Kidney (tissue), 14 donors: ENCODE measurements around the gene RHOG. TPM values are rescaled to one million over a fixed set of nuclear protein-coding genes. Genes with fewer than 3 reads are reported as not detected.

Experiments used
- DNase-seq, 5 donors: peaks; one replicate each; pipeline ENCODE4 v3.0.0-alpha.2; 2013 to 2020
- FAIRE-seq: peaks from 2 replicates; lab custom pipeline; 2012; peaks lifted over from hg19 to GRCh38; lab: Jason Lieb, UNC
- H3K27ac ChIP-seq, 2 donors: one replicate each; pipeline ENCODE4 v1.7.0; 2013; ENCODE audit warnings: low read depth in 2 of 2, low read length in 2 of 2, inconsistent platforms in 1 of 2
- H3K27me3 ChIP-seq: one replicate; pipeline ENCODE4 v1.7.1; 2013; ENCODE audit warnings: low read length, inconsistent platforms; ENCODE audit not compliant: control insufficient read depth, insufficient read depth
- H3K36me3 ChIP-seq, 3 donors: one replicate each; pipeline versions ENCODE4 v1.7.0 to v1.7.1; 2013; ENCODE audit warnings: low read length in 3 of 3, control low read depth in 1 of 3, inconsistent platforms in 1 of 3; ENCODE audit not compliant: insufficient read depth in 3 of 3, control insufficient read depth in 2 of 3
- H3K4me1 ChIP-seq, 3 donors: one replicate each; pipeline versions ENCODE4 v1.7.0 to v1.7.1; 2013; ENCODE audit warnings: low read length in 3 of 3, inconsistent platforms in 1 of 3, low read depth in 1 of 3; ENCODE audit not compliant: control insufficient read depth in 2 of 3, insufficient read depth in 2 of 3
- H3K4me3 ChIP-seq, 3 donors: one replicate each; pipeline versions ENCODE4 v1.7.0 to v1.8.1; 2013; ENCODE audit warnings: low read length in 3 of 3, control low read depth in 1 of 3, inconsistent platforms in 1 of 3
- H3K9ac ChIP-seq, 3 donors: one replicate each; pipeline versions ENCODE4 v1.7.0 to v1.7.1; 2013; ENCODE audit warnings: low read length in 3 of 3, control low read depth in 1 of 3, inconsistent platforms in 1 of 3
- H3K9me3 ChIP-seq, 3 donors: one replicate each; pipeline versions ENCODE4 v1.7.0 to v1.7.1; 2013; ENCODE audit warnings: low read length in 3 of 3, control low read depth in 1 of 3, inconsistent platforms in 1 of 3; ENCODE audit not compliant: control insufficient read depth in 2 of 3, insufficient read depth in 1 of 3
- intact Hi-C: fragments of 100-400 bp; cut with DNase I; formaldehyde crosslinking; loops from one replicate; pipeline ENCODE4 v1.11.1; 2022
- polyA plus RNA-seq: library from polyadenylated mRNA; stranded (reverse); fragments of 350-450 nt; fragmentation: Illumina TruSeq; extraction: RNeasy Lipid Tissue Mini Kit (QIAGEN cat#74804); gene quantifications from one replicate; pipeline ENCODE4 v1.2.3, GENCODE V29; 2014; ENCODE audit warnings: low read depth, low replicate concordance; ENCODE audit not compliant: insufficient read depth
- total RNA-seq: library from RNA; stranded (reverse); fragmentation: NEBNext Ultra II Directional; extraction: Animal tissue kit (Norgen Biotek cat#: 25700); gene quantifications from one replicate; pipeline ENCODE4 v1.2.1, GENCODE V29; 2021
- TF ChIP-seq, protein P1 (sequence below): IDR thresholded peaks from 3 replicates; pipeline ENCODE4 v1.5.1; 2012; ENCODE audit warnings: mild to moderate bottlenecking, moderate library complexity, borderline replicate concordance; ENCODE audit not compliant: insufficient read depth; ENCODE audit errors: extremely low read depth
- donor health status: control.
- donor health status: control.
- donor health status: control.
- donor health status: control.
- donor health status: control.
- donor health status: DM: yes; HTN: yes; CAD: no.
- donor health status: Normal renal cell carcinoma (clear cell type).

Gene RHOG
- total and polyA plus RNA-seq, 2 donors from 2014 or later, result 43.1 to 56.0 TPM

DNA sequence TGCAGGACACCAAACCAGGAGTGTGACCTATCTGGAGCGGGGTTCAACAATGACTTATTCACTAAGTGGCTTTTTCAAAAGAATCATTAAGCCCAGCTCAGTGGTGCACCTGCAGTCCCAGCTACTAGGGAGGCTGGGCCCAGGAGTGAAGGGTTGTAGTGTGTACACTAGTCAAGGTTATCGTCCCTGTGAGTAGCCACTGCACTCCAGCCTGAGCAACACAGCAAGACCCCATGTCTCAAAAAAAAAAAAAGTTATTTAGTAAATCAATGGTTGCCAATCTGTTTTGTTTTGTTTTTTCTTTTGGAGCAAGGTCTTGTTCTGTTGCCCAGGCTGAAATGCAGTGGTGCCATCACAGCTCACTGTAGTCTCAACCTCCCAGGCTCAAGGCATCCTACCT, 7.9 kb downstream of the RHOG start:
- Histone ChIP-seq H3K4me1 (peaks cover 0 to 25% (median 5%) of the 10 kb centered on the region in 3 donors), H3K36me3 (peaks cover 0 to 3% (median 2%) of the 10 kb centered on the region in 3 donors), H3K27me3 (no peaks in the 10 kb centered on the region), H3K9me3 (no peaks in the 10 kb centered on the region), H3K9ac (no peak overlapping the region), H3K4me3 (no peak overlapping the region), H3K27ac (no peak overlapping the region)
- FAIRE-seq (no peak), DNase-seq (no peak)
- TF ChIP-seq, protein P1, sequence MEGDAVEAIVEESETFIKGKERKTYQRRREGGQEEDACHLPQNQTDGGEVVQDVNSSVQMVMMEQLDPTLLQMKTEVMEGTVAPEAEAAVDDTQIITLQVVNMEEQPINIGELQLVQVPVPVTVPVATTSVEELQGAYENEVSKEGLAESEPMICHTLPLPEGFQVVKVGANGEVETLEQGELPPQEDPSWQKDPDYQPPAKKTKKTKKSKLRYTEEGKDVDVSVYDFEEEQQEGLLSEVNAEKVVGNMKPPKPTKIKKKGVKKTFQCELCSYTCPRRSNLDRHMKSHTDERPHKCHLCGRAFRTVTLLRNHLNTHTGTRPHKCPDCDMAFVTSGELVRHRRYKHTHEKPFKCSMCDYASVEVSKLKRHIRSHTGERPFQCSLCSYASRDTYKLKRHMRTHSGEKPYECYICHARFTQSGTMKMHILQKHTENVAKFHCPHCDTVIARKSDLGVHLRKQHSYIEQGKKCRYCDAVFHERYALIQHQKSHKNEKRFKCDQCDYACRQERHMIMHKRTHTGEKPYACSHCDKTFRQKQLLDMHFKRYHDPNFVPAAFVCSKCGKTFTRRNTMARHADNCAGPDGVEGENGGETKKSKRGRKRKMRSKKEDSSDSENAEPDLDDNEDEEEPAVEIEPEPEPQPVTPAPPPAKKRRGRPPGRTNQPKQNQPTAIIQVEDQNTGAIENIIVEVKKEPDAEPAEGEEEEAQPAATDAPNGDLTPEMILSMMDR, result no peak
- intact Hi-C loops, result no loop called here

- DNase-seq, result no peak
- Histone ChIP-seq H3K9me3 (no peaks in the 10 kb centered on the region), H3K27ac (no peak overlapping the region), H3K9ac (no peak overlapping the region), H3K4me3 (no peak overlapping the region), H3K27me3 (no peaks in the 10 kb centered on the region), H3K4me1 (peaks cover 0 to 16% (median 5%) of the 10 kb centered on the region in 3 donors), H3K36me3 (peaks cover 0 to 6% (median 5%) of the 10 kb centered on the region in 3 donors)
- TF ChIP-seq, protein P1, result no peak
- intact Hi-C loops, result no loop called here
- FAIRE-seq, result no peak
Observed at GRCh38 chr11:3831378-3832239, 9.2 kb downstream of the RHOG start.

DNA sequence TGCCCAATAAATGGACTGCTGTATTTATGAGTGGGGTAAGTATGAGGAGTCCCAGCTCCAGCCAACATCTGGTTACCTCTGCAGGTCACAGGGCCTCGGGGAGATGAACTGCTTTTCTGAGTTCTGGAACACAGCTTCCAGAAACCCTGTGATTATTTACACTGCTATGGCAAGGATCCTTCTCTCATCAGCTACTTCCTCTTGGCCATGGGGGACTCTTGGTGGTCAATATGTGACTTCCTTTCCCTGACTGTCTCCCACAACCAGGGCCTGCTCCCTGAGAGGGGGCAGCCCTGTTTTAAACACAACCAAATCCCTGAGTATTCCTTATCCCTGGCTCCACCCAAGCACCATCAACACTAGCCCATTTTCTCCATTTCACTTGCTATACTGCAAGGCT, 10.0 kb downstream of the RHOG start:
- Histone ChIP-seq H3K4me1 (peaks cover 0 to 15% (median 4%) of the 10 kb centered on the region in 3 donors), H3K27ac (no peak overlapping the region), H3K9me3 (no peaks in the 10 kb centered on the region), H3K27me3 (no peaks in the 10 kb centered on the region), H3K36me3 (peaks cover 0 to 6% (median 5%) of the 10 kb centered on the region in 3 donors), H3K4me3 (no peak overlapping the region), H3K9ac (no peak overlapping the region)
- intact Hi-C loops, result no loop called here
- TF ChIP-seq, protein P1, result no peak
- no peak for DNase-seq
- no peak for FAIRE-seq
